ENCODE data around the gene DIP2C. TPM values are rescaled to one million over a fixed set of nuclear protein-coding genes. Genes with fewer than 3 reads are reported as not detected.

Gene DIP2C
- total RNA-seq, 1 experiment from 2014 or later: 11.0 TPM

GRCh38 chr10:408236-408635, 281.2 kb downstream of the DIP2C start:
- no TSS peak for BruUV-seq (replicated peaks)
- Mint-ChIP-seq H3K36me3 (ENCODE audit: insufficient read depth, unreplicated experiment) (peaks cover 9% of the 10 kb centered on the region), H3K27ac (ENCODE audit: unreplicated experiment) (no peak overlapping the region), H3K27me3 (ENCODE audit: unreplicated experiment) (no peaks in the 10 kb centered on the region), H3K9me3 (ENCODE audit: low read depth, unreplicated experiment) (no peaks in the 10 kb centered on the region), H3K4me1 (ENCODE audit: low read depth, unreplicated experiment) (no peaks in the 10 kb centered on the region), H3K4me3 (ENCODE audit: low read depth, unreplicated experiment) (no peak overlapping the region)
- CTCF ChIA-PET: no interaction called here
- no peak for DNase-seq
- intact Hi-C loops (cut with micrococcal nuclease; ENCODE audit: unreplicated experiment): no loop called here
- no peak for TF ChIP-seq CTCF (IDR thresholded peaks at IDR 0.05; ENCODE audit: unreplicated experiment)

GRCh38 chr10:406976-407375, 282.5 kb downstream of the DIP2C start:
- no peaks in the 10 kb centered on the region for H3K9me3 Mint-ChIP-seq (ENCODE audit: low read depth, unreplicated experiment)
- no peak overlapping the region for H3K27ac Mint-ChIP-seq (ENCODE audit: unreplicated experiment)
- TF ChIP-seq CTCF (IDR thresholded peaks at IDR 0.05; ENCODE audit: unreplicated experiment): no peak
- intact Hi-C loops (cut with micrococcal nuclease; ENCODE audit: unreplicated experiment): no loop called here
- CTCF ChIA-PET: no interaction called here
- peaks cover 9% of the 10 kb centered on the region for H3K36me3 Mint-ChIP-seq (ENCODE audit: insufficient read depth, unreplicated experiment)
- H3K4me3 Mint-ChIP-seq (ENCODE audit: low read depth, unreplicated experiment): no peak overlapping the region
- DNase-seq: no peak
- no peaks in the 10 kb centered on the region for H3K4me1 Mint-ChIP-seq (ENCODE audit: low read depth, unreplicated experiment)
- no TSS peak for BruUV-seq (replicated peaks)
- no peaks in the 10 kb centered on the region for H3K27me3 Mint-ChIP-seq (ENCODE audit: unreplicated experiment)

- no peaks in the 10 kb centered on the region for H3K27me3 Mint-ChIP-seq (ENCODE audit: unreplicated experiment)
- DNase-seq: no peak
- no peak for TF ChIP-seq CTCF (IDR thresholded peaks at IDR 0.05; ENCODE audit: unreplicated experiment)
- H3K4me1 Mint-ChIP-seq (ENCODE audit: low read depth, unreplicated experiment): no peaks in the 10 kb centered on the region
- H3K36me3 Mint-ChIP-seq (ENCODE audit: insufficient read depth, unreplicated experiment): peaks cover 9% of the 10 kb centered on the region
- H3K9me3 Mint-ChIP-seq (ENCODE audit: low read depth, unreplicated experiment): no peaks in the 10 kb centered on the region
- no TSS peak for BruUV-seq (replicated peaks)
- no peak overlapping the region for H3K4me3 Mint-ChIP-seq (ENCODE audit: low read depth, unreplicated experiment)
- H3K27ac Mint-ChIP-seq (ENCODE audit: unreplicated experiment): no peak overlapping the region
- CTCF ChIA-PET: interaction anchor here (1.5 kb wide), 1 partner anchor 43 kb away, joined by 3 read pairs; no protein-coding TSS in a partner anchor
- intact Hi-C loops (cut with micrococcal nuclease; ENCODE audit: unreplicated experiment): no loop called here
Observed at GRCh38 chr10:405648-406047, 283.8 kb downstream of the DIP2C start.

GRCh38 chr10:404991-405390, 284.5 kb downstream of the DIP2C start:
- H3K27ac Mint-ChIP-seq (ENCODE audit: unreplicated experiment): no peak overlapping the region
- intact Hi-C loops (cut with micrococcal nuclease; ENCODE audit: unreplicated experiment): no loop called here
- TF ChIP-seq CTCF (IDR thresholded peaks at IDR 0.05; ENCODE audit: unreplicated experiment): no peak
- H3K4me1 Mint-ChIP-seq (ENCODE audit: low read depth, unreplicated experiment): no peaks in the 10 kb centered on the region
- H3K4me3 Mint-ChIP-seq (ENCODE audit: low read depth, unreplicated experiment): no peak overlapping the region
- no TSS peak for BruUV-seq (replicated peaks)
- no peaks in the 10 kb centered on the region for H3K9me3 Mint-ChIP-seq (ENCODE audit: low read depth, unreplicated experiment)
- H3K27me3 Mint-ChIP-seq (ENCODE audit: unreplicated experiment): no peaks in the 10 kb centered on the region
- CTCF ChIA-PET: interaction anchor here (1.5 kb wide), 1 partner anchor 43 kb away, joined by 3 read pairs; no protein-coding TSS in a partner anchor
- peaks cover 9% of the 10 kb centered on the region for H3K36me3 Mint-ChIP-seq (ENCODE audit: insufficient read depth, unreplicated experiment)
- DNase-seq: no peak

Data from Calu3 (cell line).